ENCODE data around the gene KCNH4. TPM values are rescaled to one million over a fixed set of nuclear protein-coding genes. Genes with fewer than 3 reads are reported as not detected.

KCNH4 gene
- total RNA-seq, 1 donor from 2014 or later: not detected

- DNase-seq (ENCODE audit: low read depth): no peak
These were observed 44.3 kb downstream of the KCNH4 start for GRCh38 chr17:42136654-42137051.

- peak; percentile 88 for DNase-seq (ENCODE audit: low read depth)
These were observed 45.0 kb downstream of the KCNH4 start for GRCh38 chr17:42135664-42136653.

- DNase-seq (ENCODE audit: low read depth): no peak
These were observed 45.8 kb downstream of the KCNH4 start for GRCh38 chr17:42135151-42135550.

GRCh38 chr17:42133461-42134041 is 47.4 kb downstream of the KCNH4 start:
- peak; percentile 69 for DNase-seq (ENCODE audit: low read depth)

- DNase-seq (ENCODE audit: low read depth): peak; percentile 95
These were observed 48.0 kb downstream of the KCNH4 start for GRCh38 chr17:42132941-42133340.

- peak; percentile 59 for DNase-seq (ENCODE audit: low read depth)
These were observed 48.9 kb downstream of the KCNH4 start for GRCh38 chr17:42131981-42132432.

- DNase-seq (ENCODE audit: low read depth): no peak
These were observed 49.7 kb downstream of the KCNH4 start for GRCh38 chr17:42131232-42131631.

GRCh38 chr17:42130310-42130936 is 50.5 kb downstream of the KCNH4 start:
- DNase-seq (ENCODE audit: low read depth): no peak

- DNase-seq (ENCODE audit: low read depth): no peak
These were observed 51.7 kb downstream of the KCNH4 start for GRCh38 chr17:42129109-42129837.

- no peak for DNase-seq (ENCODE audit: low read depth)
These were observed 53.5 kb downstream of the KCNH4 start for GRCh38 chr17:42127414-42127813.

GRCh38 chr17:42126836-42127235 is 54.1 kb downstream of the KCNH4 start:
- no peak for DNase-seq (ENCODE audit: low read depth)

- DNase-seq (ENCODE audit: low read depth): no peak
These were observed 55.4 kb downstream of the KCNH4 start for GRCh38 chr17:42125565-42125964.

GRCh38 chr17:42124256-42124655 is 56.7 kb downstream of the KCNH4 start:
- DNase-seq (ENCODE audit: low read depth): no peak

GRCh38 chr17:42122371-42123303 is 58.3 kb downstream of the KCNH4 start, which contains the start of gene HSPB9:
Gene HSPB9, plus strand, starts transcription at chr17:42122804. Its CDS starts 47 bp downstream, at chr17:42122851.
- peak; percentile 21 for DNase-seq (ENCODE audit: low read depth)

- peak; percentile 53 for DNase-seq (ENCODE audit: low read depth)
These were observed 59.9 kb downstream of the KCNH4 start, which contains the start of gene KAT2A for GRCh38 chr17:42120770-42121769. Gene KAT2A, minus strand, starts transcription at chr17:42121367. Its CDS starts 63 bp downstream, at chr17:42121304.

GRCh38 chr17:42120161-42120769 is 60.7 kb downstream of the KCNH4 start:
- DNase-seq (ENCODE audit: low read depth): no peak

GRCh38 chr17:42119301-42119700 is 61.6 kb downstream of the KCNH4 start:
- DNase-seq (ENCODE audit: low read depth): no peak

GRCh38 chr17:42118545-42118944 is 62.4 kb downstream of the KCNH4 start:
- DNase-seq (ENCODE audit: low read depth): peak; percentile 33

GRCh38 chr17:42118126-42118510 is 62.8 kb downstream of the KCNH4 start:
- DNase-seq (ENCODE audit: low read depth): no peak
